KOPT-K1 (cell line): Measurements from ENCODE around the gene CDH4.

Source experiments
- H3K27ac ChIP-seq: fragments of 200-600 bp; sonication (generic); 2 replicates; pipeline ENCODE4 v1.5.1; 2016; ENCODE audit warnings: antibody characterized with exemption, mild to moderate bottlenecking, low read depth, low read length; ENCODE audit not compliant: poor library complexity, severe bottlenecking
- H3K36me3 ChIP-seq: fragments of 200-600 bp; sonication (generic); 2 replicates; pipeline ENCODE4 v1.5.1; 2017; ENCODE audit warnings: antibody characterized with exemption, mild to moderate bottlenecking, low read length, moderate library complexity; ENCODE audit not compliant: insufficient read depth
- H3K9me3 ChIP-seq: fragments of 200-600 bp; sonication (generic); 2 replicates; pipeline ENCODE4 v1.5.1; 2017; ENCODE audit warnings: antibody characterized with exemption, low read length, mild to moderate bottlenecking; ENCODE audit not compliant: insufficient read depth, poor library complexity, severe bottlenecking

CDH4 gene

GRCh38 chr20:61803915-61804751 is 552.1 kb downstream of the CDH4 start:
- no peaks in the 10 kb centered on the region for H3K36me3 ChIP-seq
- H3K27ac ChIP-seq = no peak overlapping the region
- no peaks in the 10 kb centered on the region for H3K9me3 ChIP-seq

GRCh38 chr20:61804752-61805295 is 552.8 kb downstream of the CDH4 start:
- no peaks in the 10 kb centered on the region for H3K36me3 ChIP-seq
- no peaks in the 10 kb centered on the region for H3K9me3 ChIP-seq
- H3K27ac ChIP-seq = no peak overlapping the region

GRCh38 chr20:61805365-61805764 is 553.3 kb downstream of the CDH4 start:
- Histone ChIP-seq H3K36me3 (no peaks in the 10 kb centered on the region), H3K9me3 (no peaks in the 10 kb centered on the region), H3K27ac (no peak overlapping the region)

- H3K9me3 ChIP-seq = no peaks in the 10 kb centered on the region
- H3K27ac ChIP-seq = no peak overlapping the region
- H3K36me3 ChIP-seq = no peaks in the 10 kb centered on the region
These were observed 553.7 kb downstream of the CDH4 start for GRCh38 chr20:61805781-61806180.

GRCh38 chr20:61806314-61806713 is 554.3 kb downstream of the CDH4 start:
- no peaks in the 10 kb centered on the region for H3K36me3 ChIP-seq
- H3K9me3 ChIP-seq = no peaks in the 10 kb centered on the region
- no peak overlapping the region for H3K27ac ChIP-seq

GRCh38 chr20:61806995-61807394 is 554.9 kb downstream of the CDH4 start:
- H3K36me3 ChIP-seq = no peaks in the 10 kb centered on the region
- H3K27ac ChIP-seq = no peak overlapping the region
- no peaks in the 10 kb centered on the region for H3K9me3 ChIP-seq

GRCh38 chr20:61807471-61808160 is 555.6 kb downstream of the CDH4 start:
- no peak overlapping the region for H3K27ac ChIP-seq
- no peaks in the 10 kb centered on the region for H3K9me3 ChIP-seq
- H3K36me3 ChIP-seq = no peaks in the 10 kb centered on the region

- H3K9me3 ChIP-seq = no peaks in the 10 kb centered on the region
- H3K36me3 ChIP-seq = no peaks in the 10 kb centered on the region
- no peak overlapping the region for H3K27ac ChIP-seq
These were observed 556.4 kb downstream of the CDH4 start for GRCh38 chr20:61808447-61808846.

GRCh38 chr20:61809006-61809770 is 557.1 kb downstream of the CDH4 start:
- no peaks in the 10 kb centered on the region for H3K9me3 ChIP-seq
- H3K36me3 ChIP-seq = no peaks in the 10 kb centered on the region
- no peak overlapping the region for H3K27ac ChIP-seq

- no peaks in the 10 kb centered on the region for H3K9me3 ChIP-seq
- H3K27ac ChIP-seq = no peak overlapping the region
- H3K36me3 ChIP-seq = no peaks in the 10 kb centered on the region
These were observed 558.1 kb downstream of the CDH4 start for GRCh38 chr20:61810066-61810737.

- H3K27ac ChIP-seq = no peak overlapping the region
- no peaks in the 10 kb centered on the region for H3K36me3 ChIP-seq
- no peaks in the 10 kb centered on the region for H3K9me3 ChIP-seq
These were observed 558.7 kb downstream of the CDH4 start for GRCh38 chr20:61810738-61811135.

- Histone ChIP-seq H3K36me3 (no peaks in the 10 kb centered on the region), H3K9me3 (no peaks in the 10 kb centered on the region), H3K27ac (no peak overlapping the region)
These were observed 559.1 kb downstream of the CDH4 start for GRCh38 chr20:61811166-61811565.

GRCh38 chr20:61812121-61812844 is 560.2 kb downstream of the CDH4 start:
- no peak overlapping the region for H3K27ac ChIP-seq
- H3K36me3 ChIP-seq = no peaks in the 10 kb centered on the region
- no peaks in the 10 kb centered on the region for H3K9me3 ChIP-seq

GRCh38 chr20:61812845-61813485 is 560.9 kb downstream of the CDH4 start:
- Histone ChIP-seq H3K9me3 (no peaks in the 10 kb centered on the region), H3K27ac (no peak overlapping the region), H3K36me3 (no peaks in the 10 kb centered on the region)
